ENCODE data around the gene CCDC192. TPM values are rescaled to one million over a fixed set of nuclear protein-coding genes. Genes with fewer than 3 reads are reported as not detected.
"Not testable (repeated sequence)": the region's sequence is repeated elsewhere in the genome, so short reads cannot be mapped to it uniquely, and the experiment has no call there.

The CCDC192 gene
- total RNA-seq, 3 donors from 2014 or later, result 1.0 TPM; not detected in 2

DNA sequence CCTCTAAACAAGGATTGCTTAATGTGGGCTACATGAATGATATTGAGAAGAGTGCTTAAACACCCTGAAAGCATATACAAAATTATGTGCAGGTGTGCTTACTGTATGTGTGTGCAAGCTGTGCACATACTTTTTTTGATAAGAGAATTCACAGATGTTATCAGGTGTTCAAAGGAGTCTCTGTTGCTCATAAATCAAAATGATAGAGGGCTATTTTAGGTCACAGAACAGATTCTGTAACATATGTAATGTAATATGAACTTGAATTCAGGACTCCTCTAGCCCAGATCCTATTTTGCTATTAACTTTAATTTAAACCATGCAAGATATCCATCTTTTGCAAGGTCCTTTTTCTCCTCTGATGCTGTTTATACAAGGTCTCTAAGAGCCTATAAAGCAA, 38.2 kb downstream of the CCDC192 start:
- H3K9me3 ChIP-seq, result no peaks in the 10 kb centered on the region
- TF ChIP-seq, protein P1, sequence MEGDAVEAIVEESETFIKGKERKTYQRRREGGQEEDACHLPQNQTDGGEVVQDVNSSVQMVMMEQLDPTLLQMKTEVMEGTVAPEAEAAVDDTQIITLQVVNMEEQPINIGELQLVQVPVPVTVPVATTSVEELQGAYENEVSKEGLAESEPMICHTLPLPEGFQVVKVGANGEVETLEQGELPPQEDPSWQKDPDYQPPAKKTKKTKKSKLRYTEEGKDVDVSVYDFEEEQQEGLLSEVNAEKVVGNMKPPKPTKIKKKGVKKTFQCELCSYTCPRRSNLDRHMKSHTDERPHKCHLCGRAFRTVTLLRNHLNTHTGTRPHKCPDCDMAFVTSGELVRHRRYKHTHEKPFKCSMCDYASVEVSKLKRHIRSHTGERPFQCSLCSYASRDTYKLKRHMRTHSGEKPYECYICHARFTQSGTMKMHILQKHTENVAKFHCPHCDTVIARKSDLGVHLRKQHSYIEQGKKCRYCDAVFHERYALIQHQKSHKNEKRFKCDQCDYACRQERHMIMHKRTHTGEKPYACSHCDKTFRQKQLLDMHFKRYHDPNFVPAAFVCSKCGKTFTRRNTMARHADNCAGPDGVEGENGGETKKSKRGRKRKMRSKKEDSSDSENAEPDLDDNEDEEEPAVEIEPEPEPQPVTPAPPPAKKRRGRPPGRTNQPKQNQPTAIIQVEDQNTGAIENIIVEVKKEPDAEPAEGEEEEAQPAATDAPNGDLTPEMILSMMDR (IDR thresholded peaks at IDR 0.05), result no peak
- H3K4me1 ChIP-seq (ENCODE audit: low read depth), result no peaks in the 10 kb centered on the region
- DNase-seq (no peak), ATAC-seq (no peak)
- intact Hi-C loops (cut with DNase I, micrococcal nuclease), result loop anchor here in 1 of 2 donors (10.0 kb wide), 1 partner anchor 463 kb away; no protein-coding TSS in a partner anchor
- no peak overlapping the region for H3K4me3 ChIP-seq
- H3K36me3 ChIP-seq (ENCODE audit: low read depth), result no peaks in the 10 kb centered on the region

DNA sequence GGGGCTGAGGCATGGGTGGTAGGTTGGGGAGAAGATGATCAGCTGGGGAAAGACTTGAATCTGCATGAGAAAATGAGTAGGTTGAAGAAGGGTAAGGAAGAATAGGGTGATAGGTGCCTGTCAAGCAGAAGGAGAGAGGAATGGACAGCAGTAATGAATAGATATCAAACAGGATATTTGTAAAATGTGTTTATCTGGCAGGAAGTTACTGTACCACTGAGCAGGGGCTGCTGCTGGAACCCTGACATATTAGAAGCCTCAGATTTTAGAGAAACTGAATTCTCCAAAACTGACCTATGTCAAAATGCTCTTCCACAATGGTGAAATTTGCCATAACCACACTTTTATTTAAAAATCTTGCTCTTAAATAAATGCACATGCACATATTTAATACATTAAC, 41.0 kb downstream of the CCDC192 start:
- no peaks in the 10 kb centered on the region for H3K9me3 ChIP-seq
- H3K4me3 ChIP-seq, result no peak overlapping the region
- DNase-seq (no peak), ATAC-seq (no peak)
- TF ChIP-seq, protein P1 (IDR thresholded peaks at IDR 0.05), result no peak
- no peaks in the 10 kb centered on the region for H3K36me3 ChIP-seq (ENCODE audit: low read depth)
- H3K4me1 ChIP-seq (ENCODE audit: low read depth), result no peaks in the 10 kb centered on the region
- intact Hi-C loops (cut with DNase I, micrococcal nuclease), result loop anchor here in 1 of 2 donors (10.0 kb wide), 1 partner anchor 461 kb away; no protein-coding TSS in a partner anchor

DNA sequence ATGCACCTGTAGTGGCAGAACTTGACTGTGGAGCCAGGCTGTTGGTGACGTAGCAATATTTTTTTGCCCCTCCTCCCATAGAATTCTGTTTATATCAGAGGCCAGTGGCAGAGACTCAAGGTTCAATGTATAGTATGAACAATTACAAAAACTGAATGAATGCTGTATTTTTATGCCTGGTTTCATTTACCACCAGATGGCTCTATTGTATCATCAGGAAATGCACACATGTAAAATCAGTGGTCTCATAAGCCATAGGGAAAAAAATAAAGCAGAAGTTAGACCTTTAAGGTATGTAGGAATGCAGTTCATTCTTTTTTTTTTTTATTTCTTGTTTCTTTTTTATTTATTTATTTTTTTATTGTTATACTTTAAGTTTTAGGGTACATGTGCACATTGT, 43.6 kb downstream of the CCDC192 start:
- intact Hi-C loops (cut with DNase I, micrococcal nuclease), result loop anchor here in 1 of 2 donors (10.0 kb wide), 1 partner anchor 458 kb away; no protein-coding TSS in a partner anchor
- DNase-seq (no peak), ATAC-seq (peak; percentile 44)
- TF ChIP-seq, protein P1 (IDR thresholded peaks at IDR 0.05), result no peak
- Histone ChIP-seq H3K9me3 (no peaks in the 10 kb centered on the region), H3K4me3 (no peak overlapping the region), H3K36me3 (ENCODE audit: low read depth) (no peaks in the 10 kb centered on the region), H3K4me1 (ENCODE audit: low read depth) (no peaks in the 10 kb centered on the region)

DNA sequence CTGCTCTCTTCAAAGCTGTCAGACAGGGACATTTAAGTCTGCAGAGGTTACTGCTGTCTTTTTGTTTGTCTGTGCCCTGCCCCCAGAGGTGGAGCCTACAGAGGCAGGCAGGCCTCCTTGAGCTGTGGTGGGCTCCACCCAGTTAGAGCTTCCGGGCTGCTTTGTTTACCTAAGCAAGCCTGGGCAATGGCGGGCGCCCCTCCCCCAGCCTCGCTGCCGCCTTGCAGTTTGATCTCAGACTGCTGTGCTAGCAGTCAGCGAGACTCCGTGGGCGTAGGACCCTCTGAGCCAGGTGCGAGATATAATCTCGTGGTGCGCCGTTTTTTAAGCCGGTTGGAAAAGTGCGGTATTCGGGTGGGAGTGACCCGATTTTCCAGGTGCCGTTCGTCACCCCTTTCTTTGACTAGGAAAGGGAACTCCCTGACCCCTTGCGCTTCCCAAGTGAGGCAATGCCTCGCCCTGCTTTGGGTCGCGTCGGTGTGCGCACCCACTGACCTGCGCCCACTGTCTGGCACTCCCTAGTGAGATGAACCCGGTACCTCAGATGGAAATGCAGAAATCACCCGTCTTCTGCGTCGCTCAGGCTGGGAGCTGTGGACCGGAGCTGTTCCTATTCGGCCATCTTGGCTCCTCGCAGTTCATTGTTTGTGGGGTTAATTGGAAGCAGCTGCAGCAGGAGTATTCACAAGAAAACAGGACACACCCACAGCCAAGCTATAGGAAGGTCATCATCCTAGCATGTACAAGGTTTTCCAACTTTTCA, 49.5 kb downstream of the CCDC192 start:
- ATAC-seq; H3K9me3 ChIP-seq; intact Hi-C loops (cut with DNase I, micrococcal nuclease); H3K4me3 ChIP-seq; H3K4me1 ChIP-seq (ENCODE audit: low read depth); H3K36me3 ChIP-seq (ENCODE audit: low read depth): not testable (repeated sequence)
- peak in 1 of 3 donors; percentile 37 for DNase-seq

DNA sequence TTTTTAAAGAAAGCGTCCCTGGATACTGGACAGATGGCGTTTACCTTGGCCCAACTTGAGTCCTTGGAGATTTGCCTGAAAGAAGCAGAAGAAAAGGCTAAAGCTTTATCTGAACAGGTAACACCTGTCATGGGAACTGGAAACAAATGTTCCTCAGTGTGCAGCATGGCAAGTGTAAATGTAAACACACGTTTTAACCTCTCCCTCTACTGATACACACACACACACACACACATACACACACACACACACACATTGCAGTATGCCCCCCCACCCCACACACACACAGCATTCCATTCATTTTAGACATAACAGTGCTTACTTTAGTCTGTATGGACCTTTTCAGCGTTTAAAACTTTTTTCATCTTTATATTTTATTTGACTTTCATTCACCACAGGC, 51.1 kb downstream of the CCDC192 start:
- no peaks in the 10 kb centered on the region for H3K9me3 ChIP-seq
- H3K4me3 ChIP-seq, result no peak overlapping the region
- intact Hi-C loops (cut with DNase I, micrococcal nuclease), result no loop called here
- peaks cover 14% of the 10 kb centered on the region for H3K4me1 ChIP-seq (ENCODE audit: low read depth)
- ATAC-seq (peak; percentile 67), DNase-seq (peak in 1 of 3 donors; percentile 40)
- TF ChIP-seq, protein P1 (IDR thresholded peaks at IDR 0.05), result no peak
- no peaks in the 10 kb centered on the region for H3K36me3 ChIP-seq (ENCODE audit: low read depth)

DNA sequence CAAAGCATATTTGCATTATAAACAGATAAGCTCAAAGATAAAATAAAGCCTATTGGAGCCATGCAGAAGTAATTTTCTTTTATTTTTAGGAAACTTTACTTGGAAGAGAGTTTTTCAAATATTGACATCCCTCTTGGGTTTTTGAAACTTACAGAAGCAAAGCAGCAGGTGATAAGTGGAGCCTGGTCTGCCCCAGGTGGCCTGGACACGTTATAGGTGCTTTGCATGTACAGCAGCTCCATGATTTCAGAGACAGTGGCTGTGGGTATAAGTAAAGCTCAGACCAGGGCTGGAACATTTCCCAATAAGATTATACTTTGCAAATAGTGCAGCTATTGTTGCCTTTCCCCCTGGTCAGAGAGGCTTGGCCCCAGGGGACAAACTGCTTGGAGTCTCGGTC, 51.5 kb downstream of the CCDC192 start:
- no peak overlapping the region for H3K4me3 ChIP-seq
- intact Hi-C loops (cut with DNase I, micrococcal nuclease), result loop anchor here in 1 of 2 donors (5.0 kb wide), 1 partner anchor 448 kb away; no protein-coding TSS in a partner anchor
- DNase-seq (peak in 1 of 3 donors; percentile 44), ATAC-seq (peak; percentile 16)
- TF ChIP-seq, protein P1 (IDR thresholded peaks at IDR 0.05), result no peak
- H3K36me3 ChIP-seq (ENCODE audit: low read depth), result no peaks in the 10 kb centered on the region
- H3K9me3 ChIP-seq, result no peaks in the 10 kb centered on the region
- H3K4me1 ChIP-seq (ENCODE audit: low read depth), result peaks cover 15% of the 10 kb centered on the region
